Caki2 (cell line): ENCODE measurements around the gene CFDP1. TPM values are rescaled to one million over a fixed set of nuclear protein-coding genes. Genes with fewer than 3 reads are reported as not detected.
A peak's percentile ranks its signal among the peaks of the same experiment; 100 is the strongest.
"Not testable (repeated sequence)": the region's sequence is repeated elsewhere in the genome, so short reads cannot be mapped to it uniquely, and the experiment has no call there.

Experiments
- DNase-seq: peaks from one replicate; pipeline ENCODE4 v3.0.0-alpha.2; 2015; ENCODE audit warnings: low read depth
- in situ Hi-C: cut with HindIII; loops from 2 replicates; pipeline ENCODE4 v1.10.0; 2016; ENCODE audit warnings: low sequenced_read_pairs, low pct_unique_long_range_greater_than_20kb, mixed read lengths
- total RNA-seq: library from RNA; depleted of rRNA; stranded (reverse); fragments of >200 nt; shearing (Covaris generic); gene quantifications from 2 replicates; pipeline ENCODE4 v1.2.3, GENCODE V29; 2014; ENCODE audit warnings: low replicate concordance; rRNA removed

Gene CFDP1
- total RNA-seq = 34.9 and 64.6 TPM in 2 replicates

- in situ Hi-C loops = no loop called here
- DNase-seq = peak; percentile 87
Measured at GRCh38 chr16:75432828-75433731, at the start of gene CFDP1. Gene CFDP1, minus strand, starts transcription at chr16:75433503. Its CDS starts 151 bp downstream, at chr16:75433352.

- in situ Hi-C loops = no loop called here
- no peak for DNase-seq
Measured at GRCh38 chr16:75482434-75483205, 49.3 kb upstream of the CFDP1 start.

- no peak for DNase-seq
- in situ Hi-C loops = no loop called here
Measured at GRCh38 chr16:75481475-75481874, 48.2 kb upstream of the CFDP1 start.

GRCh38 chr16:75479421-75479990 is 46.2 kb upstream of the CFDP1 start:
- DNase-seq = no peak
- in situ Hi-C loops = no loop called here

GRCh38 chr16:75478480-75479345 is 45.4 kb upstream of the CFDP1 start:
- in situ Hi-C loops = no loop called here
- no peak for DNase-seq

- no peak for DNase-seq
- in situ Hi-C loops = no loop called here
Measured at GRCh38 chr16:75477680-75478473, 44.6 kb upstream of the CFDP1 start.

- in situ Hi-C loops = no loop called here
- DNase-seq = no peak
Measured at GRCh38 chr16:75476817-75477216, 43.5 kb upstream of the CFDP1 start.

- no peak for DNase-seq
- in situ Hi-C loops = no loop called here
Measured at GRCh38 chr16:75475420-75475847, 42.1 kb upstream of the CFDP1 start.

- in situ Hi-C loops = no loop called here
- DNase-seq = no peak
Measured at GRCh38 chr16:75472908-75473877, 39.9 kb upstream of the CFDP1 start.

GRCh38 chr16:75471723-75472633 is 38.7 kb upstream of the CFDP1 start:
- no peak for DNase-seq

GRCh38 chr16:75466760-75467159 is 33.5 kb upstream of the CFDP1 start:
- in situ Hi-C loops = no loop called here
- DNase-seq = no peak

More at GRCh38 chr16:75471723-75472633, 38.7 kb upstream of the CFDP1 start:
- in situ Hi-C loops = no loop called here

- DNase-seq = peak; percentile 99
- in situ Hi-C loops = no loop called here
Measured at GRCh38 chr16:75464122-75464918, 31.0 kb upstream of the CFDP1 start, which contains the start of gene TMEM170A. Gene TMEM170A, minus strand, starts transcription at chr16:75464689. Its CDS starts 89 bp downstream, at chr16:75464600.

GRCh38 chr16:75463389-75464121 is 30.3 kb upstream of the CFDP1 start:
- in situ Hi-C loops = not testable (repeated sequence)
- peak; percentile 14 for DNase-seq

GRCh38 chr16:75462806-75463205 is 29.5 kb upstream of the CFDP1 start:
- in situ Hi-C loops = no loop called here

More at GRCh38 chr16:75462806-75463205, 29.5 kb upstream of the CFDP1 start:
- DNase-seq = no peak
